HFF-Myc (cell line): Measurements from ENCODE around the gene SH3RF3.

ENCODE experiments used
- DNase-seq: peaks from one replicate; pipeline ENCODE4 v3.0.0-alpha.2; 2011; ENCODE audit warnings: low read depth; ENCODE audit errors: extremely low read depth
- H3K4me3 ChIP-seq: replicated peaks from 2 replicates; pipeline ENCODE4 v1.5.1; 2011; ENCODE audit warnings: low read depth, mild to moderate bottlenecking, control low read depth, low read length
- CTCF ChIP-seq: IDR thresholded peaks from 2 replicates; pipeline ENCODE4 v1.5.1; 2012; ENCODE audit warnings: mild to moderate bottlenecking, low read depth, low read length, control low read depth; ENCODE audit errors: missing control alignments

SH3RF3 gene

GRCh38 chr2:109130723-109130995 is 1.7 kb downstream of the SH3RF3 start:
- TF ChIP-seq CTCF, result no peak
- DNase-seq, result no peak
- peak overlapping the region; percentile 68 for H3K4me3 ChIP-seq

GRCh38 chr2:109131777-109132176 is 2.8 kb downstream of the SH3RF3 start:
- 0 out of 2 replicates have a peak overlapping the region, but pooled peaks have one; percentile 68 for H3K4me3 ChIP-seq
- DNase-seq, result no peak
- TF ChIP-seq CTCF, result no peak

GRCh38 chr2:109132626-109133025 is 3.6 kb downstream of the SH3RF3 start:
- TF ChIP-seq CTCF, result no peak
- no peak for DNase-seq

GRCh38 chr2:109133746-109134145 is 4.7 kb downstream of the SH3RF3 start:
- no peak for DNase-seq
- no peak overlapping the region for H3K4me3 ChIP-seq

More at GRCh38 chr2:109132626-109133025, 3.6 kb downstream of the SH3RF3 start:
- no peak overlapping the region for H3K4me3 ChIP-seq

GRCh38 chr2:109134741-109135358 is 5.8 kb downstream of the SH3RF3 start:
- no peak for TF ChIP-seq CTCF
- H3K4me3 ChIP-seq, result no peak overlapping the region
- no peak for DNase-seq

More at GRCh38 chr2:109133746-109134145, 4.7 kb downstream of the SH3RF3 start:
- TF ChIP-seq CTCF, result no peak

GRCh38 chr2:109135359-109136197 is 6.6 kb downstream of the SH3RF3 start:
- DNase-seq, result no peak
- TF ChIP-seq CTCF, result no peak
- no peak overlapping the region for H3K4me3 ChIP-seq

- no peak for DNase-seq
- no peak for TF ChIP-seq CTCF
- H3K4me3 ChIP-seq, result no peak overlapping the region
Measured at GRCh38 chr2:109136542-109136941, 7.5 kb downstream of the SH3RF3 start.
